ENCODE results near the gene CALN1. TPM values are rescaled to one million over a fixed set of nuclear protein-coding genes. Genes with fewer than 3 reads are reported as not detected.

The CALN1 gene
- total RNA-seq, 1 donor from 2014 or later, result not detected

- H3K27me3 ChIP-seq (ENCODE audit: control insufficient read depth, insufficient read depth, low read length), result no peaks in the 10 kb centered on the region
- H3K36me3 ChIP-seq (ENCODE audit: control insufficient read depth, insufficient read depth, low read length), result no peaks in the 10 kb centered on the region
- no peak overlapping the region for H3K4me3 ChIP-seq (ENCODE audit: low read depth, low read length)
- TF ChIP-seq CTCF (IDR thresholded peaks at IDR 0.05; ENCODE audit: insufficient read depth, low read length, severe bottlenecking), result no peak
- DNase-seq (ENCODE audit: low read depth), result no peak
- FAIRE-seq, result no peak
These were observed 125.6 kb downstream of the CALN1 start for GRCh38 chr7:72286519-72286918.

GRCh38 chr7:72283309-72283708 is 128.8 kb downstream of the CALN1 start:
- Histone ChIP-seq H3K36me3 (ENCODE audit: control insufficient read depth, insufficient read depth, low read length) (no peaks in the 10 kb centered on the region), H3K4me3 (ENCODE audit: low read depth, low read length) (no peak overlapping the region), H3K27me3 (ENCODE audit: control insufficient read depth, insufficient read depth, low read length) (no peaks in the 10 kb centered on the region)
- no peak for TF ChIP-seq CTCF (IDR thresholded peaks at IDR 0.05; ENCODE audit: insufficient read depth, low read length, severe bottlenecking)
- DNase-seq (ENCODE audit: low read depth) (no peak), FAIRE-seq (no peak)

GRCh38 chr7:72281308-72281707 is 130.8 kb downstream of the CALN1 start:
- no peak for DNase-seq (ENCODE audit: low read depth)
- Histone ChIP-seq H3K27me3 (ENCODE audit: control insufficient read depth, insufficient read depth, low read length) (no peaks in the 10 kb centered on the region), H3K36me3 (ENCODE audit: control insufficient read depth, insufficient read depth, low read length) (no peaks in the 10 kb centered on the region), H3K4me3 (ENCODE audit: low read depth, low read length) (no peak overlapping the region)
- FAIRE-seq, result no peak
- TF ChIP-seq CTCF (IDR thresholded peaks at IDR 0.05; ENCODE audit: insufficient read depth, low read length, severe bottlenecking), result no peak

GRCh38 chr7:72279203-72279602 is 132.9 kb downstream of the CALN1 start:
- no peak for TF ChIP-seq CTCF (IDR thresholded peaks at IDR 0.05; ENCODE audit: insufficient read depth, low read length, severe bottlenecking)
- Histone ChIP-seq H3K36me3 (ENCODE audit: control insufficient read depth, insufficient read depth, low read length) (no peaks in the 10 kb centered on the region), H3K27me3 (ENCODE audit: control insufficient read depth, insufficient read depth, low read length) (no peaks in the 10 kb centered on the region), H3K4me3 (ENCODE audit: low read depth, low read length) (no peak overlapping the region)
- no peak for FAIRE-seq
- no peak for DNase-seq (ENCODE audit: low read depth)

- Histone ChIP-seq H3K4me3 (ENCODE audit: low read depth, low read length) (no peak overlapping the region), H3K27me3 (ENCODE audit: control insufficient read depth, insufficient read depth, low read length) (no peaks in the 10 kb centered on the region), H3K36me3 (ENCODE audit: control insufficient read depth, insufficient read depth, low read length) (no peaks in the 10 kb centered on the region)
- DNase-seq (ENCODE audit: low read depth) (no peak), FAIRE-seq (no peak)
- TF ChIP-seq CTCF (IDR thresholded peaks at IDR 0.05; ENCODE audit: insufficient read depth, low read length, severe bottlenecking), result no peak
These were observed 133.6 kb downstream of the CALN1 start for GRCh38 chr7:72278550-72278949.

GRCh38 chr7:72275382-72276070 is 136.6 kb downstream of the CALN1 start:
- no peak for FAIRE-seq
- Histone ChIP-seq H3K4me3 (ENCODE audit: low read depth, low read length) (no peak overlapping the region), H3K36me3 (ENCODE audit: control insufficient read depth, insufficient read depth, low read length) (no peaks in the 10 kb centered on the region), H3K27me3 (ENCODE audit: control insufficient read depth, insufficient read depth, low read length) (no peaks in the 10 kb centered on the region)
- no peak for TF ChIP-seq CTCF (IDR thresholded peaks at IDR 0.05; ENCODE audit: insufficient read depth, low read length, severe bottlenecking)
- DNase-seq (ENCODE audit: low read depth), result no peak
